Nephron (organoid): ENCODE results near the gene NUDT22.
"Not testable (repeated sequence)": the region's sequence is repeated elsewhere in the genome, so short reads cannot be mapped to it uniquely, and the experiment has no call there.

Source experiments
- H3K27ac Mint-ChIP-seq, 3 experiments: 2 replicates each; pipeline ENCODE4 v1.8.0; 2020; ENCODE audit warnings: mixed read lengths in 3 of 3, mild to moderate bottlenecking in 2 of 3, moderate library complexity in 1 of 3
- H3K27me3 Mint-ChIP-seq: 2 replicates; pipeline ENCODE4 v1.8.0; 2021; ENCODE audit warnings: low read depth, mild to moderate bottlenecking, moderate library complexity, mixed read lengths
- H3K36me3 Mint-ChIP-seq: 2 replicates; pipeline ENCODE4 v1.8.0; 2020; ENCODE audit warnings: low read depth, mixed read lengths
- H3K4me1 Mint-ChIP-seq: 2 replicates; pipeline ENCODE4 v1.8.0; 2020; ENCODE audit warnings: mixed read lengths
- H3K4me3 Mint-ChIP-seq, 3 experiments: 2 replicates each; pipeline ENCODE4 v1.8.0; 2020; ENCODE audit warnings: mild to moderate bottlenecking in 3 of 3, mixed read lengths in 3 of 3, moderate library complexity in 2 of 3
- H3K9me3 Mint-ChIP-seq: 2 replicates; pipeline ENCODE4 v1.8.0; 2020; ENCODE audit warnings: mixed read lengths
- CTCF ChIP-seq, 3 experiments: fragments of 200-600 bp; sonication (generic); IDR thresholded peaks; one replicate each; pipeline ENCODE4 v1.5.0; 2021; ENCODE audit warnings: antibody characterized with exemption in 3 of 3; ENCODE audit not compliant: unreplicated experiment in 3 of 3

NUDT22 gene

GRCh38 chr11:64244966-64245365, 18.9 kb downstream of the NUDT22 start:
- Mint-ChIP-seq H3K27ac (peak overlapping the region in 1 of 3 experiments; percentile 88), H3K27me3 (no peaks in the 10 kb centered on the region), H3K36me3 (peaks cover 6% of the 10 kb centered on the region), H3K4me1 (peaks cover 34% of the 10 kb centered on the region), H3K9me3 (no peaks in the 10 kb centered on the region), H3K4me3 (peak overlapping the region; percentile 90 to 96 (median 91))
- TF ChIP-seq CTCF (IDR thresholded peaks at IDR 0.05; ENCODE audit: unreplicated experiment in 3 of 3) = no peak

- Mint-ChIP-seq H3K36me3 (peaks cover 6% of the 10 kb centered on the region), H3K4me1 (peaks cover 32% of the 10 kb centered on the region), H3K4me3 (peak overlapping the region; percentile 90 to 96 (median 91)), H3K27me3 (no peaks in the 10 kb centered on the region), H3K9me3 (no peaks in the 10 kb centered on the region), H3K27ac (peak overlapping the region; percentile 76 to 88 (median 86))
- no peak for TF ChIP-seq CTCF (IDR thresholded peaks at IDR 0.05; ENCODE audit: unreplicated experiment in 3 of 3)
These were observed 19.3 kb downstream of the NUDT22 start for GRCh38 chr11:64245401-64245796.

- H3K27me3 Mint-ChIP-seq = no peaks in the 10 kb centered on the region
- peak overlapping the region; percentile 90 to 96 (median 91) for H3K4me3 Mint-ChIP-seq
- peaks cover 27% of the 10 kb centered on the region for H3K4me1 Mint-ChIP-seq
- peaks cover 6% of the 10 kb centered on the region for H3K36me3 Mint-ChIP-seq
- no peak for TF ChIP-seq CTCF (IDR thresholded peaks at IDR 0.05; ENCODE audit: unreplicated experiment in 3 of 3)
- peak overlapping the region; percentile 76 to 88 (median 86) for H3K27ac Mint-ChIP-seq
- H3K9me3 Mint-ChIP-seq = no peaks in the 10 kb centered on the region
These were observed 19.9 kb downstream of the NUDT22 start for GRCh38 chr11:64245797-64246620.

- H3K27ac Mint-ChIP-seq = peak overlapping the region in 2 of 3 experiments; percentile 90 to 94
- peak overlapping the region; percentile 88 to 93 (median 90) for H3K4me3 Mint-ChIP-seq
- peaks cover 27% of the 10 kb centered on the region for H3K4me1 Mint-ChIP-seq
- H3K9me3 Mint-ChIP-seq, H3K27me3 Mint-ChIP-seq, H3K36me3 Mint-ChIP-seq: not testable (repeated sequence)
These were observed 20.5 kb downstream of the NUDT22 start for GRCh38 chr11:64246621-64246870.

GRCh38 chr11:64246871-64247728, 21.0 kb downstream of the NUDT22 start, which contains the start of gene PPP1R14B:
PPP1R14B (minus strand) TSS chr11:64246943; CDS start chr11:64246673, 270 bp downstream.
- peak within 1 kb of the TSS; percentile 94 to 95 (median 94) for H3K27ac Mint-ChIP-seq
- H3K9me3 Mint-ChIP-seq = no peaks in the 10 kb centered on the region
- TF ChIP-seq CTCF (IDR thresholded peaks at IDR 0.05; ENCODE audit: unreplicated experiment in 3 of 3) = peak in 1 of 3 experiments; percentile 9
- H3K4me1 Mint-ChIP-seq = peaks cover 27% of the 10 kb centered on the region
- H3K36me3 Mint-ChIP-seq = peaks cover 6% of the 10 kb centered on the region
- H3K27me3 Mint-ChIP-seq = no peaks in the 10 kb centered on the region
- H3K4me3 Mint-ChIP-seq = peak within 1 kb of the TSS; percentile 91 to 96 (median 93)
